Right renal cortex interstitium (tissue), 3 donors: ENCODE data around the gene SMAP1. TPM values are rescaled to one million over a fixed set of nuclear protein-coding genes. Genes with fewer than 3 reads are reported as not detected.

Experiments
- DNase-seq, 3 donors: peaks; one replicate each; pipeline ENCODE4 v3.0.0-alpha.2; 2013; ENCODE audit warnings: low read depth in 3 of 3, low spot score in 2 of 3
- polyA plus RNA-seq, 3 donors: library from polyadenylated mRNA; unstranded; fragments of 120-200 nt; gene quantifications; one replicate each; pipeline ENCODE4 v1.2.1, GENCODE V29; 2013; ENCODE audit not compliant: insufficient read length in 3 of 3

Gene SMAP1
- polyA plus RNA-seq, 3 donors: 31.5 to 33.0 (median 32.8) TPM

GRCh38 chr6:70676821-70677220, 9.1 kb downstream of the SMAP1 start:
- no peak for DNase-seq

GRCh38 chr6:70680396-70680795, 12.7 kb downstream of the SMAP1 start:
- DNase-seq: no peak

GRCh38 chr6:70684794-70685493, 17.3 kb downstream of the SMAP1 start:
- no peak for DNase-seq

- no peak for DNase-seq
These were observed 18.0 kb downstream of the SMAP1 start for GRCh38 chr6:70685494-70686180.

GRCh38 chr6:70686548-70687133, 19.0 kb downstream of the SMAP1 start:
- DNase-seq: no peak

GRCh38 chr6:70693887-70694286, 26.2 kb downstream of the SMAP1 start:
- DNase-seq: no peak

GRCh38 chr6:70694371-70694770, 26.7 kb downstream of the SMAP1 start:
- no peak for DNase-seq

- DNase-seq: no peak
These were observed 33.5 kb downstream of the SMAP1 start for GRCh38 chr6:70700922-70701876.

- no peak for DNase-seq
These were observed 38.1 kb downstream of the SMAP1 start for GRCh38 chr6:70705772-70706171.

GRCh38 chr6:70706491-70707123, 38.9 kb downstream of the SMAP1 start:
- peak in 2 of 3 donors; percentile 12 to 23 for DNase-seq

- DNase-seq: no peak
These were observed 40.2 kb downstream of the SMAP1 start for GRCh38 chr6:70707893-70708292.

- no peak for DNase-seq
These were observed 40.8 kb downstream of the SMAP1 start for GRCh38 chr6:70708448-70708847.

GRCh38 chr6:70709826-70710225, 42.1 kb downstream of the SMAP1 start:
- no peak for DNase-seq

- no peak for DNase-seq
These were observed 47.1 kb downstream of the SMAP1 start for GRCh38 chr6:70714716-70715257.

- no peak for DNase-seq
These were observed 49.5 kb downstream of the SMAP1 start for GRCh38 chr6:70717038-70717801.

GRCh38 chr6:70724524-70724923, 56.8 kb downstream of the SMAP1 start:
- no peak for DNase-seq

GRCh38 chr6:70725817-70726415, 58.2 kb downstream of the SMAP1 start:
- DNase-seq: no peak

GRCh38 chr6:70734381-70734780, 66.7 kb downstream of the SMAP1 start:
- no peak for DNase-seq

- no peak for DNase-seq
These were observed 67.3 kb downstream of the SMAP1 start for GRCh38 chr6:70734979-70735378.
